KMS-11 (cell line): ENCODE measurements around the gene CHRNA1.

ENCODE experiments used
- H2AFZ ChIP-seq: fragments of 200-600 bp; sonication (generic); 2 replicates; pipeline ENCODE4 v1.6.1; 2016; ENCODE audit warnings: antibody characterized with exemption, mixed run types, low read depth
- H3K27ac ChIP-seq: fragments of 200-600 bp; sonication (generic); 2 replicates; pipeline ENCODE4 v1.6.1; 2016; ENCODE audit warnings: mild to moderate bottlenecking, mixed run types
- H3K27me3 ChIP-seq: fragments of 200-600 bp; sonication (generic); 2 replicates; pipeline ENCODE4 v1.6.1; 2017; ENCODE audit warnings: mild to moderate bottlenecking, low read depth, mixed run types, moderate library complexity; ENCODE audit not compliant: insufficient read depth
- H3K36me3 ChIP-seq: fragments of 200-600 bp; sonication (generic); 2 replicates; pipeline ENCODE4 v1.6.1; 2017; ENCODE audit warnings: mild to moderate bottlenecking, mixed run types; ENCODE audit not compliant: insufficient read depth
- H3K4me1 ChIP-seq: fragments of 200-600 bp; sonication (generic); 2 replicates; pipeline ENCODE4 v1.6.1; 2016; ENCODE audit warnings: mild to moderate bottlenecking, low read depth, mixed run types; ENCODE audit not compliant: poor library complexity, severe bottlenecking
- H3K4me2 ChIP-seq: fragments of 200-600 bp; sonication (generic); 2 replicates; pipeline ENCODE4 v1.7.0; 2016; ENCODE audit warnings: mild to moderate bottlenecking, mixed run types
- H3K4me3 ChIP-seq: fragments of 200-600 bp; sonication (generic); IDR thresholded peaks from 2 replicates; pipeline ENCODE4 v1.6.1; 2017; ENCODE audit warnings: low read depth, low read length, mixed read lengths; ENCODE audit not compliant: insufficient read depth
- H3K79me2 ChIP-seq: fragments of 200-600 bp; sonication (generic); 2 replicates; pipeline ENCODE4 v1.6.1; 2016; ENCODE audit warnings: low read depth, mixed run types; ENCODE audit not compliant: insufficient read depth
- H3K9ac ChIP-seq: fragments of 200-600 bp; sonication (generic); 2 replicates; pipeline ENCODE4 v1.6.1; 2016; ENCODE audit warnings: mild to moderate bottlenecking, mixed run types
- H4K20me1 ChIP-seq: fragments of 200-600 bp; sonication (generic); 2 replicates; pipeline ENCODE4 v1.6.1; 2016; ENCODE audit warnings: mild to moderate bottlenecking, mixed run types; ENCODE audit not compliant: insufficient read depth
- CTCF ChIP-seq: fragments of 200-600 bp; sonication (generic); conservative IDR thresholded peaks from 2 replicates; pipeline ENCODE4 v1.6.1; 2017; ENCODE audit warnings: low read depth, mild to moderate bottlenecking, antibody characterized with exemption, low read length, moderate library complexity, mixed read lengths

CHRNA1 gene

GRCh38 chr2:174703430-174703829, 60.8 kb downstream of the CHRNA1 start:
- H3K4me3 ChIP-seq, result no peak overlapping the region

GRCh38 chr2:174702541-174702940, 61.7 kb downstream of the CHRNA1 start:
- H3K4me2 ChIP-seq, result no peak overlapping the region
- no peak overlapping the region for H3K9ac ChIP-seq
- H3K4me1 ChIP-seq, result no peaks in the 10 kb centered on the region
- H3K79me2 ChIP-seq, result no peaks in the 10 kb centered on the region
- no peak overlapping the region for H3K27ac ChIP-seq
- H3K36me3 ChIP-seq, result no peaks in the 10 kb centered on the region
- H2AFZ ChIP-seq, result no peak overlapping the region
- H4K20me1 ChIP-seq, result no peaks in the 10 kb centered on the region
- no peaks in the 10 kb centered on the region for H3K27me3 ChIP-seq
- no peak overlapping the region for H3K4me3 ChIP-seq
- no peak for TF ChIP-seq CTCF

More at GRCh38 chr2:174703430-174703829, 60.8 kb downstream of the CHRNA1 start:
- H3K36me3 ChIP-seq, result no peaks in the 10 kb centered on the region
- no peaks in the 10 kb centered on the region for H3K27me3 ChIP-seq
- no peak overlapping the region for H2AFZ ChIP-seq
- no peaks in the 10 kb centered on the region for H3K4me1 ChIP-seq
- no peak overlapping the region for H3K9ac ChIP-seq
- no peak overlapping the region for H3K4me2 ChIP-seq
- TF ChIP-seq CTCF, result no peak
- H4K20me1 ChIP-seq, result no peaks in the 10 kb centered on the region
- H3K79me2 ChIP-seq, result no peaks in the 10 kb centered on the region
- no peak overlapping the region for H3K27ac ChIP-seq

- H4K20me1 ChIP-seq, result no peaks in the 10 kb centered on the region
- no peak overlapping the region for H2AFZ ChIP-seq
- no peaks in the 10 kb centered on the region for H3K27me3 ChIP-seq
Measured at GRCh38 chr2:174699993-174700766, 64.1 kb downstream of the CHRNA1 start.

More at GRCh38 chr2:174699993-174700766, 64.1 kb downstream of the CHRNA1 start:
- H3K4me3 ChIP-seq, result no peak overlapping the region
- no peaks in the 10 kb centered on the region for H3K79me2 ChIP-seq
- peak; percentile 82 for TF ChIP-seq CTCF
- no peaks in the 10 kb centered on the region for H3K36me3 ChIP-seq
- peaks cover 7% of the 10 kb centered on the region for H3K4me1 ChIP-seq
- no peak overlapping the region for H3K27ac ChIP-seq
- H3K4me2 ChIP-seq, result no peak overlapping the region
- no peak overlapping the region for H3K9ac ChIP-seq
